Sigmoid colon (tissue), 3 donors: ENCODE measurements around the gene GTF2A1.
"Not testable (repeated sequence)": the region's sequence is repeated elsewhere in the genome, so short reads cannot be mapped to it uniquely, and the experiment has no call there.

Source experiments
- CTCF ChIP-seq, 4 experiments: fragments of 450-650 bp in 3 of 4; fragments of 200-600 bp in 1 of 4; IDR thresholded peaks; one replicate each; pipeline ENCODE4 v1.5.1; 2016 to 2019; ENCODE audit warnings: antibody characterized with exemption in 4 of 4, mild to moderate bottlenecking in 3 of 4, moderate library complexity in 2 of 4
- POLR2A ChIP-seq, 2 donors: fragments of 450-650 bp; IDR thresholded peaks; one replicate each; pipeline ENCODE4 v1.6.1; 2016; ENCODE audit warnings: antibody characterized with exemption in 2 of 2, mild to moderate bottlenecking in 2 of 2, moderate library complexity in 2 of 2

GRCh38 chr14:81244431-81244830 is 23.7 kb upstream of the GTF2A1 start:
- TF ChIP-seq POLR2A, CTCF (IDR thresholded peaks at IDR 0.05): not testable (repeated sequence)
